Fibroblast of skin of back (primary cell): Measurements from ENCODE around the gene RNF223.
"Not testable (repeated sequence)": the region's sequence is repeated elsewhere in the genome, so short reads cannot be mapped to it uniquely, and the experiment has no call there.

ENCODE experiments used
- DNase-seq: peaks from one replicate; pipeline ENCODE4 v3.0.0-alpha.2; 2013

The RNF223 gene

DNA sequence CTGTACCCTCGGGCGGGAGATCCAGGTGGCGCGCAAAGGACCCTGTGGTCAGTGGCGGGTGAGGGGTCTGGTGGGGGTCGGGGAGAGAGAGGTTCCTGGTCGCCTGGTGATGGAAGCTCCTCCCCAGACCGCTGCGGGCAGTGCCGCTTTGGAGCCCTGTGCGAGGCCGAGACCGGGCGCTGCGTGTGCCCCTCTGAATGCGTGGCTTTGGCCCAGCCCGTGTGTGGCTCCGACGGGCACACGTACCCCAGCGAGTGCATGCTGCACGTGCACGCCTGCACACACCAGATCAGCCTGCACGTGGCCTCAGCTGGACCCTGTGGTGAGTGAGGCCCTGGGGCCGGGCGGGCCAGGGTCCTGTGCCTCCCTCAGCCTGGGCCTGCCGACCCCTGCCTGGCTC lies 30.7 kb downstream of the RNF223 start:
- DNase-seq, result no peak

- no peak for DNase-seq
Observed at GRCh38 chr1:1042835-1043234, 31.3 kb downstream of the RNF223 start.

- no peak for DNase-seq
Observed at GRCh38 chr1:1041873-1042272, 32.2 kb downstream of the RNF223 start.

DNA sequence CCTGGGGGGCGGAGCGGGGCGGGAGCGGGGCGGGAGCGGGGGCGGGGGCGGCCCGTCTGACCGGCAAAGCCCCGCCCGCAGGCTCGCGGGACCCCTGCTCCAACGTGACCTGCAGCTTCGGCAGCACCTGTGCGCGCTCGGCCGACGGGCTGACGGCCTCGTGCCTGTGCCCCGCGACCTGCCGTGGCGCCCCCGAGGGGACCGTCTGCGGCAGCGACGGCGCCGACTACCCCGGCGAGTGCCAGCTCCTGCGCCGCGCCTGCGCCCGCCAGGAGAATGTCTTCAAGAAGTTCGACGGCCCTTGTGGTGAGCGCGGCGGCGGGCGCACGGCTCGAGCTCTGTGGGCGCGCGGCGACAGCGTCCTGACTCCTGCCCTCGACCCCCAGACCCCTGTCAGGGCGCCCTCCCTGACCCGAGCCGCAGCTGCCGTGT lies 33.0 kb downstream of the RNF223 start:
- no peak for DNase-seq

DNA sequence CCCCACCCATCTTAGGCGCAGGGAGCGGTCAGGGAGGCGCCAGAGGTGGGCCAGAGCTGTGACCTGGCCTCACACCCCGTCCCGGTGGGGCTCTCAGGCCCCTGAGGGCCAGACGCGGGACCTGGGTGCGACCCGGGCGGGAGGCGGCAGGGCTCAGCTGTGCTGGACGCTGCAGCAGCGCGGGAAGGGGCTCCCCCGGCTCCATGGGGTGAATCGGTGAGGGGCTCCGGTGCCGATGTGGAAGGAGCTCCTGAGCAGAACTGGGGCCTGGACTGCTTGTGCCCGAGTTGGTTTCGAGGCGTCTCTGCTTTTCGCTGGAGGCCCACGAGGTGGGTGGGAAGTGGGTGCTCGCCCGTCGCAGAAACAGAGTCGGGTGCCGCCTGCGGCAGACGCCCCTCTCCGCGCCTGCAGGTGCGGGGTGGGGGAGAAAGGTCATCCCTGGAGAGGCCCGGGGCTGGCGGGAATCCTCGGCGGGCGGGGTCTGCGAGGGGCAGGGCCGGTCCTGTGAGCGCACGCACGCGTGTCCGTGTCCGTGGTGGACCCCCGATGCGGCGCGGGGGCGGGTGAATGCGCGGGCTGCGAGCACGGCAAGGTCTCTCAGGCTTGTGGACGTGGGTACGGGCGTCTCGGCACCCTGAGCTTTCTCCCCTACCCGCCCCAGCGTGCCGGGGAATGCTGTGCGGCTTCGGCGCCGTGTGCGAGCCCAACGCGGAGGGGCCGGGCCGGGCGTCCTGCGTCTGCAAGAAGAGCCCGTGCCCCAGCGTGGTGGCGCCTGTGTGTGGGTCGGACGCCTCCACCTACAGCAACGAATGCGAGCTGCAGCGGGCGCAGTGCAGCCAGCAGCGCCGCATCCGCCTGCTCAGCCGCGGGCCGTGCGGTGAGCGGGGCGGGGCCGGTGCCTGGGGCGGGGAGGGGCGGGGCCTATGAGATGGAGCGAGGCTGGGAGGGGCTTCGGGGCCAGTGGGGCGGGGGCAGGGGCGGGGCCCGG lies 33.8 kb downstream of the RNF223 start:
- peak; percentile 85 for DNase-seq

DNA sequence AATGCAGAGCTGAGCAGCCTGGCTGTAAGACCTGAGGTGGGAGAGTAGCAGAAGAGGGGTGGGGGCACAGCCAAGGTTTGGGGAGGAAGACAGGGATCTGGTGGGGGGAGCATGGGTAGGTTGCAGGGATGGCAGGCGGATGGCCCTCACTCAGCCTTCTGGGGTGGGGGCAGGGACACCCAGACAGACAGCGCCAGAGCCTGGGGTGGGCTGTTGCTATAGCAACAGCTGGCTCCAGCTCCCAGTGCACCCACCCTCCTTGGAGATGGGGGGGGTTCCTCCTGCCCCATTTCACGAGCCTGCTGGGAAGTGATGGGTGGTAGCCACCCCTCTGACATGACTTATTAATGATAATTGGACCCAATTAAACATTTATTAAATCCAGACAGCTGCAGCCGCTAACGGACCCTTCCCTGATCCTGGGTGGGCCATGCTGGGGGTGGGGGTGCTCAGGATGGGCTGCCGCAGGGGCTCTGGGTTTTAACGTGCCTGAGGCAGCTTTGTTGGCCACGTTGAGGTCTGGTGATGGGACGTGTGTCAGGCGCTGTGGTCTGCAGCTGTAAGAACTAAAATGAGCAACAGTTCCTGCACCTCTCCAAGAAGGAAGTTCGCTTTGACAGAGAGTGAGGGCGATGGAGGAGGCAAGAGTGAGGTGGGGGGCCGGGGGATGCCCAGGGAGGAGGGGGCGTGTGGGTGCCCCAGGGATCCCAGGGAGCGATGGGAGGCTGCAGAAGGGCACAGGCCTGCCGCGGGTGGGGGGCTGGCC lies 34.8 kb downstream of the RNF223 start:
- no peak for DNase-seq

DNA sequence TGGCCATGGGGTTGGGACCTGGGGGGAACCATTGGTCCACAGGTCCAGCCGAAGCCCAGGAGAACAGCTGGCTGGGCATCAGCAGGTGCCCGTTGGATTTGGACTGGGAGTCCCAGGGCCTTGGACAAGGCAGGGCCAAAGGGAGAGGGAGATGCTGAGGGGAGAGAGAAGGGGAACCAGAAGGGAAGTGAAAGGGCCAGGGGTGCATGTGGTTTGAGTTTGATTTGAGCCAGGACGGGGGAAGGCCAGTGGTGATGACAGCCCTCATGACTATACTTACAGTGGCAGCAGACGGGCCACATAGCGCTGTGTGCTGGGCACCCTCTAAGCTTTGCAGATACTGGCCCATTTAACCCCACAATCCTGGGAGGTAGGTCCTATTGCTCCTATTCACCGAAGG lies 35.4 kb downstream of the RNF223 start:
- DNase-seq, result no peak

- DNase-seq, result no peak
Observed at GRCh38 chr1:1037366-1038327, 36.5 kb downstream of the RNF223 start.

GRCh38 chr1:1035291-1035943 lies 38.7 kb downstream of the RNF223 start:
- no peak for DNase-seq

- DNase-seq, result no peak
Observed at GRCh38 chr1:1034439-1034781, 39.7 kb downstream of the RNF223 start.

DNA sequence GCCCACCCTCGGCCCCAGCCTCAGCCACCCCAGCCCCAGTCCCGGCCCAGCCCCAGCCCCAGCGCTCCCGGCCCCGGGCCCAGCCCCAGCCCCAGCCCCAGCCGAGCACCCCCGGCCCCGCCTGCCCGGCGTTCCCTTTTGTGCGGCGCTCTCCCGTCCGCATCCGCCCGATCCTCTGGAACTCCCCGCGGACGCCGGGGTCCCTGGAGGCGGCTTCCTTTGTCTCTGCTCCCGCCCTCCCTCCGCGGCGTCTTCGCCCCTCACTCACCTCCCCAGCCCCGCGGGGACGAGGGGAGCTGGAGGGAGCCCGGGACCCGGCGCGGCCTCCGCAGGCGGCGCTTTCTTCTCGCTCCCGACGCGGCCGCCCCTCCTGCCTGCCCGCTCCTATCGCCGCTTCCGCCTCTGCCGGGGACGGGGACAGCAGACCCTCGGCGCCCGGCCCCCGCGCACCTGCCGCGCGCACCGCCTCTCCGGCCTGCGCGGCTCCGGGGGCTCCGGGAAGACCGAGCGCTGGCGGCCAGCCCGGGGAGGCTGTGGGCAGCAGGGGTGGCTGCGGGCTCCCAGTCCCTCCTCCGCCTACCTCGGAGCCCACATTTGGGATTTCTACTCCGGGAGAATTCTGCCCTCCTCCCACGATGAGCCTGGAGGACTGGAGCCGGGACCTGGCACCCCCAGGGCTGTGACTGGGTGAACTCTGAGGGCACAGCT lies 40.2 kb downstream of the RNF223 start:
- DNase-seq, result no peak

GRCh38 chr1:1033009-1033587 lies 41.0 kb downstream of the RNF223 start:
- peak; percentile 75 for DNase-seq

GRCh38 chr1:1032424-1032823 lies 41.7 kb downstream of the RNF223 start:
- DNase-seq, result no peak

GRCh38 chr1:1031659-1032235 lies 42.4 kb downstream of the RNF223 start:
- no peak for DNase-seq

DNA sequence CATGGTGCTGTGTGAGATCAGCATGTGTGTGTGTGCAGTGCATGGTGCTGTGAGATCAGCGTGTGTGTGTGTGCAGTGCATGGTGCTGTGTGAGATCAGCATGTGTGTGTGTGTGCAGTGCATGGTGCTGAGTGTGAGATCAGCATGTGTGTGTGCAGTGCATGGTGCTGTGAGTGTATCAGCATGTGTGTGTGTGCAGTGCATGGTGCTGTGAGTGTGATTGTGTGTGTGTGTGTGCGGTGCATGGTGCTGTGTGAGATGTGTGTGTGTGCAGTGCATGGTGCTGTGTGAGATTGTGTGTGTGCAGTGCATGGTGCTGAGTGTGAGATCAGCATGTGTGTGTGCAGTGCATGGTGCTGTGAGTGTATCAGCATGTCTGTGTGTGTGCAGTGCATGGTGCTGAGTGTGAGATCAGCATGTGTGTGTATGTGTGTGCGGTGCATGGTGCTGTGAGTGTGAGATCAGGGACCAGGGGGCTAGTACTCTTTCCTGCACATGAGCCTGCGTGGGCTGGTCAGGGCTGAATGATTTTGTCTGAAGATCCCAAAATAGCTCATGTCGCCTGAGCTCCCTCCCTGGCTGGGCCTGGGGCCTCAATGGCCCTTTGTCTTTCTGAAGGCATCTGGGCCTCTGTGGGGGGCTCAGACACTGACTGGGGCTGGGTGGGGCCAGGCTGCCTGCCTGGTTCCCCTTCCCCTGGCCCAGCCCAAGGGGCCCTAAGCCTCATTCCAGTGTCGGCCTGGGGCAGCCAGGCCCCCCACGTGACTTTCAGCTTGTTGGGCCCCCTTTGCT lies 43.0 kb downstream of the RNF223 start:
- DNase-seq, result not testable (repeated sequence)

DNA sequence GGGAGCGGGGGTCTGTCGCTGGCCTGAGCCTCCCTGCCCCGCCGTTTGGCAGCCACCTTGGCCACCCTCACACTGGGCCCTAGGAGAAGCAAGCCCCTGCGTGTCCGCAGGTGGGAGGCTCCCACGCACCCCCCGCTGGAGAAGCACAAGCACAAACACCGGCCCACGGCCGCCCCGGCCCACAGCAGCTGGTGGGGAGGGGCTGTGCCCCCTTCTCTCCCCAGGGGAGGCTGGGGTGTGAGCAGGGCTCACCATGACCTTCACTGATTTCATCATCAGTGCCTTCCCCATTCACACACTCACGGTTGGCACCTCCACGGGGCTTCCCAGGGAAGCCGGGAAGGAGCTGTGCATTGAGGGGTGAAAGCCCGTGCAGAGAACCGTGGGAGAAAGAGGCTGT lies 46.3 kb downstream of the RNF223 start:
- DNase-seq, result no peak

DNA sequence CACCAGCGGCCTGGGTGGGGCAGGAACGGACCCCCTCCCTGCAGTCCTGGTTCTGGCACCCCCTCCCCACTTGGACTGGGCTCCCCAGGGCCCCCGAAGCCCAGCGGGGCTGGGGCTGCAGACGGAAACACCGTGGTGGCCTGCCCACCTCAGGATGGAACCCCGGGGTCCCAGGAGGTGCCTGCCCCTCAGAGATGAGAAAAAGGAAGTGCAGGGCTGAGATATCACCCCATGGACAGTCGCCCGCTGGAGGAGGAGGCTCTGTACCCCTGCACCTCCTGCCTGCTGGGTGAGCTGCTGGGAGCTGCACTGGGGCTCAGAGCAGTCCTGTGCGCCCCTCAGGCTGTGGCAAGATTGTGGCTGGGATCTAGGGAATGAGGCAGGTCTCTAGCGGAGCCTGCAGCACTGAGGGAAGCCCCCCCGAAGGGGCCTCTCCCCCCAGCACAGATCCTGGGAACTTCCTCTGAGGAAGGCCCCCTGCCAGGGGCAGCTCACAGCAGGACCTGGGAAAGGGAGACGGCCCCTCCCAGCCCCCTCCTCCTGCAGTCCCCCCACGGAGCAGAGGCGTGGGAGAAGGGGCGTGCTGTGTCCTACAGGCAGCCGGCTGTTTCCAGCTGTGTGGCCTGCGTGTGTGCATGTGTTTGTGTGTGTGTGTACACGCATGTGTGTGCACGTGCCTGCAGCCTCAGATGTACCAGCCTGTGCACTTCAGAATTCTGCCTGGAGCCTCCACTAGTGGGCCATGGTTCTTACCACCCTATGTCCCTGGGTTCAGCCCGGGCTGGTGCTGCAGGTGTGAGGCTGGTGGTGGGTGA lies 47.3 kb downstream of the RNF223 start:
- DNase-seq, result no peak

- DNase-seq, result no peak
Observed at GRCh38 chr1:1025730-1026129, 48.4 kb downstream of the RNF223 start.
